22Rv1 (cell line): Measurements from ENCODE around the gene FAM83D.

Source experiments
- H3K27ac ChIP-seq: fragments of 450-650 bp; 2 replicates; pipeline ENCODE4 v1.5.1; 2017
- ZFX ChIP-seq: fragments of 450-650 bp; IDR thresholded peaks from 2 replicates; pipeline ENCODE4 v1.6.1; 2017; ENCODE audit warnings: antibody characterized with exemption, borderline replicate concordance
- TF ChIP-seq, protein P1 (sequence below): fragments of 450-650 bp; IDR thresholded peaks from 2 replicates; pipeline ENCODE4 v1.5.1; 2017; ENCODE audit warnings: mild to moderate bottlenecking

FAM83D gene

DNA sequence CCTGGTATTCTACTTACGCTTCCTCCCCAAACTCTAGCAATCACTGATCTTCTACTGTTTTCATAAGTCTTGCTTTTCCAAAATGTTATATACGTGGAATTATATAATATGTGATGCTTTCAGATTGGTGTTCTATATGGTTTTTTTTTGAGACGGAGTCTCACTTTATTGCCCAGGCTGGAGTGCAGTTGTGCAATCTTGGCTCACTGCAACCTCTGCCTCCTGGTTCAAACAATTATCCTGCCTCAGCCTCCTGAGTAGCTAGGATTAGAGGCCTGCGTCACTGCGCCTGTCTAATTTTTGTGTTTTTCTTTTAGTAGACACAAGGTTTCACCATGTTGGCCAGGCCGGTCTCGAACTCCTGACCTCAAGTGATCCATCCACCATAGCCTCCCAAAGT is 10.9 kb upstream of the FAM83D start:
- TF ChIP-seq, protein P1, sequence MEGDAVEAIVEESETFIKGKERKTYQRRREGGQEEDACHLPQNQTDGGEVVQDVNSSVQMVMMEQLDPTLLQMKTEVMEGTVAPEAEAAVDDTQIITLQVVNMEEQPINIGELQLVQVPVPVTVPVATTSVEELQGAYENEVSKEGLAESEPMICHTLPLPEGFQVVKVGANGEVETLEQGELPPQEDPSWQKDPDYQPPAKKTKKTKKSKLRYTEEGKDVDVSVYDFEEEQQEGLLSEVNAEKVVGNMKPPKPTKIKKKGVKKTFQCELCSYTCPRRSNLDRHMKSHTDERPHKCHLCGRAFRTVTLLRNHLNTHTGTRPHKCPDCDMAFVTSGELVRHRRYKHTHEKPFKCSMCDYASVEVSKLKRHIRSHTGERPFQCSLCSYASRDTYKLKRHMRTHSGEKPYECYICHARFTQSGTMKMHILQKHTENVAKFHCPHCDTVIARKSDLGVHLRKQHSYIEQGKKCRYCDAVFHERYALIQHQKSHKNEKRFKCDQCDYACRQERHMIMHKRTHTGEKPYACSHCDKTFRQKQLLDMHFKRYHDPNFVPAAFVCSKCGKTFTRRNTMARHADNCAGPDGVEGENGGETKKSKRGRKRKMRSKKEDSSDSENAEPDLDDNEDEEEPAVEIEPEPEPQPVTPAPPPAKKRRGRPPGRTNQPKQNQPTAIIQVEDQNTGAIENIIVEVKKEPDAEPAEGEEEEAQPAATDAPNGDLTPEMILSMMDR: no peak
- no peak for TF ChIP-seq ZFX
- H3K27ac ChIP-seq: no peak overlapping the region

DNA sequence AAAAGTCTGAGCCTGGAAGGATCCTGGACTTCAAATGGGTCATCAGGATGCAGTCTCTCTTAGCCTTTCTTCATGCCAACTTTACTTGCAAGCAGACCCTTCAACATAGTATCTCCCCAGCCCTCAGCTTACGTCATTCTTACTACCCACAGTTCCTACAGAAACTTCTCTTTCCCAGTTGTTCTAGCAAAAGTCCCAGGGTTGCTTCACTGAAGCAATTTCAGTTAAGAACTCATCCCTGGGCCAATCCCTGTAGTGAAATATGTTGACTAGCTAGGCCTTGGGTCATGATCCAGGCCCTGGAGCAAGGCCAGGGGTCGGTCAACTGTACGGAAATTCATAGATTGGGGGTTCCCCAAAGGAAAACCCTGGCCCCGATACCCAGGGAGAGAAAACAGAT is 8.6 kb upstream of the FAM83D start:
- TF ChIP-seq, protein P1: no peak
- no peak for TF ChIP-seq ZFX
- H3K27ac ChIP-seq: no peak overlapping the region

DNA sequence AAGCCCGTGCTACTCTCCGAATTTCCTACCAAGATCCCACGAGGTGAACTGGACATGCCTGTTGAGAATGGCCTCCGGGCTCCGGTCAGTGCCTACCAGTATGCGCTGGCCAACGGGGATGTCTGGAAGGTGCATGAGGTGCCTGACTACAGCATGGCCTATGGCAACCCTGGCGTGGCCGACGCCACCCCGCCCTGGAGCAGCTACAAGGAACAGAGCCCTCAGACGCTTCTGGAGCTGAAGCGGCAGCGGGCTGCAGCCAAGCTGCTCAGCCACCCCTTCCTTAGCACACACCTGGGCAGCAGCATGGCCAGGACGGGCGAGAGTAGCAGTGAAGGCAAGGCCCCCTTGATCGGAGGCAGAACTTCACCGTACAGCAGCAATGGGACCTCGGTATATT is 8.0 kb upstream of the FAM83D start:
- TF ChIP-seq ZFX: no peak
- TF ChIP-seq, protein P1: no peak

DNA sequence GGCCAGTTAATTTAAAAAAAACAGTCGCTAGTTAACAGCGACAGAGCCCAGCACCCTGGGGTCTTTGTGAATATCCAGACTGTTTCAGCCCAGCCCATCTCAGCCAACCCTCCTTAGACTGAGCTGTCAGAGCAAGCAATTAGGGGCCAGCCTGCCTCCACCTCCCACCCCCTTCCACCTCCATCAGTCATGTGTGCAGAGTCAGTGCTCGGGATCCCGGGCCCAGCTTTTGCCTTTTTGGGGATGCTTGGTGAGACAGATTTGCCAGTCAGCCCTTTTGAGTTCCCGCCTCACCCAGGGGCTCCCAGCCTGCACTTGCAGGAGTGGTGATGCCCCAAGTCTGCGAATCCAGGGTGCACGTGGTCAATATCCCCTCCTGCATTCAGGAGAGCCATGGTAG is 6.5 kb upstream of the FAM83D start:
- TF ChIP-seq, protein P1: no peak
- no peak for TF ChIP-seq ZFX
- H3K27ac ChIP-seq: no peak overlapping the region

More for the DNA sequence above, 8.0 kb upstream of the FAM83D start:
- no peak overlapping the region for H3K27ac ChIP-seq

DNA sequence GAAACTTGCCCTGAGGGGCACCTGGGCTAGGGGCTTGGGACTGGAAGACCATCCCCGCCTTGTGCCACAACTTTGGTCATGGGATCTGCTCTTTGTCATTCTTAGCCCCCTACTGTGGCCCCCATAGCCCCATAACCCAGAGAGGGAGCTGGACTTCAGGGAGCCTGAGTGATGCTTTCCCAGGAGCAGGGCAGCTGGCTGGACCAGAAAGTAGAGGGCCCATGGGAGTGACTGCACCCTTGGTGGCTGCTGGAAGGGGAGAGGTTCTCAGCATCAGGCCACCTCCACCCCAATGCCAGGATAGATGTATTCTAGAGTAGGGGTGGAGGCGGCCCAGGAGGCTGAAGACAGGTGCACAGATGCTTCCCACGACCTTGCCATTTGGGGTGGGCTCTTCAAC is 5.8 kb upstream of the FAM83D start:
- no peak overlapping the region for H3K27ac ChIP-seq
- TF ChIP-seq ZFX: no peak
- TF ChIP-seq, protein P1: no peak

DNA sequence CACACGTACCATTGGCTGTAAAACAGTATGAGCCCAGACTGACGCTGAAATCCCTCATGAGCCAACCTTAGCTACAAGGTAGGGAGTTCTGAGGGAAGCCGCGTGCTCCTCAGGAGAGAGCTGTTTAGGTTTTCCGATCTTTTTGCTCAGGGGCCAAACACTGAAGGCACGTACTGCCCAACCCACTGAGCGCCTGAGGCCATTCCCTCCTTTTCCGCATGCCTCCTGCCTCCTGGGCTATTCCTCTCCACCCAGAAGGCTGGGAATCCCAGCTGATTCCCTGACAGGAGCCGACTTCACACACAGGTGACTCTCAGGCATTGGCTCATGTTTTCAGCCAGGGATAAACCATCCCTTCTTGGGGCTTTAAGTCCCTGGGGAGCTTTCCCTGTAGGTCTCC is 5.4 kb upstream of the FAM83D start:
- H3K27ac ChIP-seq: no peak overlapping the region
- no peak for TF ChIP-seq ZFX
- TF ChIP-seq, protein P1: no peak

DNA sequence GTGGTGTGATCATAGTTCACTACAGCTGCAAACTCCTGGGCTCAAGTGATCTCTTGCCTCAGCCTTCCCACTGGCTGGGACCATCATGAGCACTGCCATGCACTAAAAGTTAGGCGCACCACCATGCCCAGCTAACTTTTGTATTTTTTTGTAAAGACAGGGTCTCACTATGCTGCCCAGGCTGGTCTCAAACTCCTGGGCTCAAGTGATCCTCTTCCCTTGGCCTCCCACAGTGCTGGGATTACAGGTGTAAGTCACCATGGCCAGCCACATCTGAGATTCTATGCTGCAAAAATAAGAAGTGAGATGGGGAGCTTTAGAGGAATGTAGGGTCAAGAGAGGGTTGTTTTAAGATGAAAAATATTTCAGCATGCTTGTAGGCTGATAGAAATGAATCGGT is 1.5 kb upstream of the FAM83D start:
- H3K27ac ChIP-seq: no peak overlapping the region
- TF ChIP-seq, protein P1: no peak
- no peak for TF ChIP-seq ZFX
